Activated T-cell treated with anti-CD3 and anti-CD28 coated beads, Interleukin-2, amount 50 U/mL, for 24 hours (primary cell): ENCODE measurements around the gene P3H3.
A peak's percentile ranks its signal among the peaks of the same experiment; 100 is the strongest.

Experiments
- DNase-seq: peaks from one replicate; pipeline ENCODE4 v3.0.0-alpha.2; 2020
- H3K27ac Mint-ChIP-seq: 2 replicates; pipeline ENCODE4 v1.8.0; 2020; ENCODE audit warnings: mild to moderate bottlenecking, mixed read lengths
- H3K27me3 Mint-ChIP-seq: 2 replicates; pipeline ENCODE4 v1.8.0; 2020; ENCODE audit warnings: mixed read lengths
- H3K36me3 Mint-ChIP-seq: 2 replicates; pipeline ENCODE4 v1.8.0; 2020; ENCODE audit warnings: low read depth, mixed read lengths
- H3K4me1 Mint-ChIP-seq: 2 replicates; pipeline ENCODE4 v1.8.0; 2020; ENCODE audit warnings: low read depth, mixed read lengths
- H3K4me3 Mint-ChIP-seq: 2 replicates; pipeline ENCODE4 v1.8.0; 2020; ENCODE audit warnings: mild to moderate bottlenecking, moderate library complexity, mixed read lengths
- H3K9me3 Mint-ChIP-seq: 2 replicates; pipeline ENCODE4 v1.8.0; 2020; ENCODE audit warnings: mixed read lengths

P3H3 gene

GRCh38 chr12:6818222-6818621 is 10.0 kb upstream of the P3H3 start:
- H3K4me1 Mint-ChIP-seq: peaks cover 13% of the 10 kb centered on the region
- no peak overlapping the region for H3K4me3 Mint-ChIP-seq
- no peak for DNase-seq
- no peaks in the 10 kb centered on the region for H3K9me3 Mint-ChIP-seq
- H3K36me3 Mint-ChIP-seq: peaks cover 63% of the 10 kb centered on the region
- H3K27me3 Mint-ChIP-seq: peaks cover 21% of the 10 kb centered on the region
- H3K27ac Mint-ChIP-seq: no peak overlapping the region

DNA sequence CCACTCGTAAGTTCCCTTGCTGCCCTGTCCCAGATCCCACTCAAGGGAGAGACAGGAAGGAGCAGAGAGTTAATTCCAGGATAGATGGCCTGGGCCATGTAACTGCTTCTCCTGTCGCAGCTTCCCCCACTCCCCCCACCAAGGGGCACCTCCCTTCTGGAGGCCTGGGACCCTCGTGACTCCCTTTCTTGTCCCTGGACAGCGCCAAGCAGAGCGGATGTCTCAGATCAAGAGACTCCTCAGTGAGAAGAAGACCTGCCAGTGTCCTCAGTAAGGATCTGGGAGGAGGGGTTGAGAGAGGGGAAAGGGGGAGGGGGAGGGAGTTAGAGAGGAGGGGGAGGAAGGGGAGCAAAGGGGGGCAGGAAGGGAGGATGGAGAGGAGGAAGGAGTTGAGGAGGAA is 9.6 kb upstream of the P3H3 start:
- Mint-ChIP-seq H3K36me3 (peaks cover 59% of the 10 kb centered on the region), H3K9me3 (no peaks in the 10 kb centered on the region), H3K4me1 (peaks cover 13% of the 10 kb centered on the region), H3K27ac (no peak overlapping the region), H3K27me3 (peaks cover 25% of the 10 kb centered on the region), H3K4me3 (no peak overlapping the region)
- DNase-seq: no peak

- peaks cover 13% of the 10 kb centered on the region for H3K4me1 Mint-ChIP-seq
- no peak for DNase-seq
- peak overlapping the region; percentile 37 for H3K27ac Mint-ChIP-seq
- H3K36me3 Mint-ChIP-seq: peaks cover 51% of the 10 kb centered on the region
- no peak overlapping the region for H3K4me3 Mint-ChIP-seq
- H3K27me3 Mint-ChIP-seq: peaks cover 31% of the 10 kb centered on the region
- H3K9me3 Mint-ChIP-seq: no peaks in the 10 kb centered on the region
These were observed 8.8 kb upstream of the P3H3 start for GRCh38 chr12:6819106-6820030.

- Mint-ChIP-seq H3K27ac (no peak overlapping the region), H3K27me3 (peaks cover 37% of the 10 kb centered on the region), H3K9me3 (no peaks in the 10 kb centered on the region), H3K4me3 (no peak overlapping the region), H3K4me1 (peaks cover 14% of the 10 kb centered on the region), H3K36me3 (peaks cover 44% of the 10 kb centered on the region)
- DNase-seq: no peak
These were observed 8.0 kb upstream of the P3H3 start for GRCh38 chr12:6820166-6820565.

DNA sequence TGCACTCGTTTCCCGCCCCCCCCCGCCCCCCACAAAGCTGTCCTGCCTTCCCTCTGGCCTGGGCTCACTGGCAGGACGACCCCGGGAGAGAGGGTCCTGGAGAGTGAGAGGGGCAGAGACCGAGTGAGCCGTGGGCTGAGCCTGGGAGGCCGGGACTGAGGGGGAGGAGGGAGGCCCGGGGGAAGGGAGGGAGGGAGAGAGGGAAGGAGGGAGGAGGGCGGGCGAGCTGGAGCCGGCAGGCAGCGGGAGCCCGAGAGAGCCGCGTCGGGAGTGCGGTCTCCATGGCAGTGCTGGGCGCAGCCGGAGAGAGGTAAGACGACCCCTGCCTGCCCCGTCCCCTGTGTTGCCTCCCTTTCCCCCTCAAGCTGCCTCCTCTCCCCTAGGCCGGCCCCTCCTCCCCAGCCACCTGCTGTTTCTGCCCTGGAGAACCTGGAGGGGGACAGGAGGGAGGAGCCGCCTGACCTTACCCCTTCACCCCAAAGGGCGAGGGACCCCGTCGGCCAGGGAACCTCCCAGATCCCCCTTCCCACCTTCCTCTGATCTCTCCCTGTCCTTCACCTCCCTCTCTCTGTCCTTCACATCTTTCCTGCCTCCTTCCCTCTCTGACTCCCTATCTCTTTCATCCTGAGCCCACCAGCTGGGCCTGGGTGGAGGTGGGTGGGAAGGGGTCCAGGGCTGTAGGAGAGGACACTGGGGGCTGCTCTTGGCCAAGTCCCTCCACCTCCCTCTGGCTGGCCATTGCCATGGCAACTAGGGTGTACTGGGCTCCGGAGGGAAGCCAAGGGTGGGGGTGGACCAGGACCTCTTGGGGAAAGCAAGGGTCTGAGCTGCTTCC is 6.4 kb upstream of the P3H3 start, which contains the start of gene GPR162:
Gene GPR162 (plus strand): TSS at position 231 of the 835 bp plus-strand sequence. CDS start 2,078 bp downstream, outside the sequence.
- no peak for DNase-seq
- Mint-ChIP-seq H3K36me3 (peaks cover 29% of the 10 kb centered on the region), H3K27ac (peak within 1 kb of the TSS; percentile 57), H3K27me3 (peaks cover 52% of the 10 kb centered on the region), H3K4me1 (peaks cover 18% of the 10 kb centered on the region), H3K4me3 (peak within 1 kb of the TSS; percentile 43), H3K9me3 (no peaks in the 10 kb centered on the region)

GRCh38 chr12:6822426-6823135 is 5.6 kb upstream of the P3H3 start:
- Mint-ChIP-seq H3K4me3 (no peak overlapping the region), H3K9me3 (no peaks in the 10 kb centered on the region), H3K36me3 (peaks cover 24% of the 10 kb centered on the region), H3K4me1 (peaks cover 23% of the 10 kb centered on the region), H3K27ac (peak overlapping the region; percentile 57), H3K27me3 (peaks cover 60% of the 10 kb centered on the region)
- no peak for DNase-seq

- no peak overlapping the region for H3K4me3 Mint-ChIP-seq
- H3K27ac Mint-ChIP-seq: no peak overlapping the region
- DNase-seq: no peak
- H3K9me3 Mint-ChIP-seq: no peaks in the 10 kb centered on the region
- H3K4me1 Mint-ChIP-seq: peaks cover 26% of the 10 kb centered on the region
- peaks cover 63% of the 10 kb centered on the region for H3K27me3 Mint-ChIP-seq
- H3K36me3 Mint-ChIP-seq: peaks cover 16% of the 10 kb centered on the region
These were observed 4.8 kb upstream of the P3H3 start for GRCh38 chr12:6823182-6824084.

- H3K36me3 Mint-ChIP-seq: peaks cover 9% of the 10 kb centered on the region
These were observed 4.0 kb upstream of the P3H3 start for GRCh38 chr12:6824085-6824775.

DNA sequence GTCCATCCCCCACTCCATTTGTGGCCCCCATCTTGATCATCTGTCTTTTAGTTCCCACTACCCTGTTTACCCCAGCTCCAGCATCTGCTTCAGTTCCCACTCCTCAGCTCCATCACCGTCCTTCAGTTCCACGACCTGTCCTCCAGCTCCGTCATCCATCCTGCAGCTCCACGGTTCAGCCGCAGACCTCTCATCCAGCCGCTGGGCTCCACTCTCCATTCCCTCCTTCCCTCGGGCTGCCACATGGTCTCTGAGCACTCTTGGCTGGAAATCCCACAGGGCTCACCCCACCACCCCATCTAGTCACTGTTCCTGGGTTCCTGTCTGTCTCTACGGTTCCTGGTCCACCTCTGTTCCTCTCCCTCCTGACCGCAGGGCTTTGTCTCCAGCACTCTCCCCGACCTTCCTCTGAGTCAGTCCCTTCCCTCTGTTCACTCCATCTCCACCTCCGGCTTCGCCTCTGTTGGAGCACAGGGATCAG is 3.3 kb upstream of the P3H3 start:
- DNase-seq: no peak
- no peak overlapping the region for H3K27ac Mint-ChIP-seq
- H3K4me3 Mint-ChIP-seq: no peak overlapping the region
- peaks cover 74% of the 10 kb centered on the region for H3K27me3 Mint-ChIP-seq
- peaks cover 2% of the 10 kb centered on the region for H3K36me3 Mint-ChIP-seq
- H3K4me1 Mint-ChIP-seq: peaks cover 36% of the 10 kb centered on the region
- H3K9me3 Mint-ChIP-seq: no peaks in the 10 kb centered on the region

More at GRCh38 chr12:6824085-6824775, 4.0 kb upstream of the P3H3 start:
- Mint-ChIP-seq H3K4me3 (no peak overlapping the region), H3K4me1 (peaks cover 31% of the 10 kb centered on the region), H3K27ac (no peak overlapping the region), H3K27me3 (peaks cover 68% of the 10 kb centered on the region), H3K9me3 (no peaks in the 10 kb centered on the region)
- DNase-seq: no peak

- peak; percentile 91 for DNase-seq
- Mint-ChIP-seq H3K4me1 (peaks cover 34% of the 10 kb centered on the region), H3K4me3 (no peak overlapping the region), H3K36me3 (no peaks in the 10 kb centered on the region), H3K27me3 (peaks cover 80% of the 10 kb centered on the region), H3K9me3 (no peaks in the 10 kb centered on the region), H3K27ac (peak overlapping the region; percentile 35)
These were observed 2.6 kb upstream of the P3H3 start for GRCh38 chr12:6825398-6826124.

DNA sequence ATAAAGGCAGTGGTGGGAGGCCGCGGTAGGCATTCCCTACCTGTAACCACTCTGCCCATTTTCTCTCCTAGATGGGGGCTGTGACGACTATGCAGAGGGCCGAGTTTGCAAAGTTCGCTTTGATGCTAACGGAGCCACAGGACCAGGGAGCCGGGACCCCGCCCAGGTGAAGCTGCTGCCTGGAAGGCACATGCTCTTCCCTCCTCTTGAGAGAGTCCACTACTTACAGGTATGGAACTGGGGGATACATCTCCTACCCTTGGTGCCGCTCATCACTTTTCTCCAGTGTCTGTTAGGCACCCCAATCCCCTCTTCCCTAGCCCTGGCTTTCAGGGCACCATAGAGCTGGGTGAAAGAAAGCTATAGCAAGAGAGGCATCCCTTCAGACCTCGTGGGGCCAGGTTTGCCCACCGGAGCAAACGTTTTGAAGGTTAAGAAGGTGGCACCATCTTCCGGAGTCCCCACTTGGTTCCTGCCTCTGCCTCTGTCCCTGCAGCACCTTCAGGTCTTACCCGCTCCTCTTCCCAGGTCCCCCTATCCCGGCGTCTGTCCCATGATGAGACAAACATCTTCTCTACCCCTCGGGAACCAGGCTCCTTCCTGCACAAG is 2.0 kb upstream of the P3H3 start:
- Mint-ChIP-seq H3K27me3 (peaks cover 79% of the 10 kb centered on the region), H3K36me3 (no peaks in the 10 kb centered on the region), H3K27ac (no peak overlapping the region), H3K4me1 (peaks cover 29% of the 10 kb centered on the region), H3K4me3 (no peak overlapping the region), H3K9me3 (no peaks in the 10 kb centered on the region)
- no peak for DNase-seq

- H3K4me1 Mint-ChIP-seq: peaks cover 27% of the 10 kb centered on the region
- H3K27me3 Mint-ChIP-seq: peaks cover 76% of the 10 kb centered on the region
- no peaks in the 10 kb centered on the region for H3K9me3 Mint-ChIP-seq
- H3K36me3 Mint-ChIP-seq: no peaks in the 10 kb centered on the region
- no peak for DNase-seq
- H3K27ac Mint-ChIP-seq: peak overlapping the region; percentile 2
- H3K4me3 Mint-ChIP-seq: peak overlapping the region; percentile 39
These were observed 1.3 kb upstream of the P3H3 start for GRCh38 chr12:6826734-6827436.
